HG03108 (cell line): ENCODE data around the gene IQSEC2.

Experiments used
- ATAC-seq: cut with Tn5 transposase; IDR thresholded peaks from one replicate; pipeline ENCODE4 v1.9.1; 2021; ENCODE audit warnings: moderate library complexity; ENCODE audit not compliant: unreplicated experiment

The IQSEC2 gene

DNA sequence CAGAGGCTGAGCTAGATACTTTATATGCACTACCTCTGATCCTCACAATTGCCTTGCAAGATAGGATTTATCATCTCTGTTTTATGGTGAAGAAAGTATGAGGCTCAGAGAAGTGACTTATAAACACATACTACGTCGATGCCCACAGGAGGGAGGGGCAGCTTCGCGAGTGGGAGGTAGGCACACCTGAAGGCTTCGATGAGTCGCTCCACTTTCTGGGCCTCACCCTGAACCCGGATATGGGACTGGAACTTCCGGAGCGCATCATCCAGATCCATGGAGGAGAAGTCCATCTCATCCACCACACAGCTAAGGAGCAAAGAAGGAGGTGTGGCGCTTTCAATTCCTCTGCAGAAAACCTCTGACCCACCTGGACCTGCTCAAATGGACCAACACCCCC lies 33.5 kb downstream of the IQSEC2 start:
- ATAC-seq: no peak

DNA sequence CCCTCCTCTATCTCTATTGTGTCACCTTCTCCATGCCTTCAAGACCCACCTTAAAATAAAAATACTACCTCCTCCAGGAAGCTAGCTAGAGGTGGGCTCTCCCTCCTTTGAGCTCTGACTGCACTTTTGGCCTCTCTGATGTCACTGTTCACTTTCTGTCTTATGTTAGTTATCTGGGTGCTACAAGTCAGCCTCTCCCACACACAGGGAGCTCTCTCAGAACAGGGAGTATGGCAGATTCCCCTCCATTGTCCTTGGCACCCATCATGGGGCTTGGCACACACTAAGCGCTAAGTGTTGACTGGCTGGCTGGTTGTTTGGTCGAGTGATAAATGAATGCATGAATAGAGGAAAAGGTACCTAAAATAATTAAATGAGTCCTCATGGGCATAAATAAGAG lies 35.2 kb downstream of the IQSEC2 start:
- no peak for ATAC-seq

DNA sequence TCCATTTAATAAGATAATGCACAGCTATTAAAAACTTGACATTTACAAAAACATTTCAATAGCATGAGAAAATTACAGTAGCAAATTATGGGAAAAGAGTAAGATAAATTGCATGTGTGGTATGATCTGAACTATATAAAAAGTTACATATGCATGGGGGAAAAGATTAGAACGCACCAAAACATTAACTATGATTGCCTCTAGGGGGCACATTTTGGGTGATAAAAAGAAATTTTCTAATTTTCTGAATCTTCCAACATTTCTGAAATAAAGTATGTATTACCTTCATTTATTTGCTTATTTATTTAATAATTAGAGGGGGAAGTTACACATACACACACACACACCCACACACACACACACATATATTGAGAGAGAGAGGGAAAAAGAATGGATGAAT lies 36.8 kb downstream of the IQSEC2 start:
- ATAC-seq: no peak

DNA sequence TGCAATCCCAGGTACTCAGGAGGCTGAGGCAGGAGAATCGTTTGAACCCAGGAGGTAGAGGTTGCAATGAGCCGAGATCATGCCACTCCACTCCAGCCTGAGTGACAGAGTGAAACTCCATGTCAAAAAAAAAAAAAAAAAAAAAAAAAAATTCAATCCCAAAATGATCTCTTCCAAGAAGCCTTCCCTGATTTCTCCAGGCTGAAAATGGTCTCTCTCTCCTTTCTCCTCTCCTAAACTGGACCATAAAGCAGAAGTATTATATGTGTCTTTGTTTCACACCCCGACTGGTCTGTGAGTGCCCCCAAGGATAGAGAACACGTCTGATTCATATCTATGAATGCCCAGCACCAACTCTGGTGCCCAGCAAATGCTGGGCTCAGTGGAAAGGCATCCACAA lies 39.1 kb downstream of the IQSEC2 start:
- no peak for ATAC-seq

DNA sequence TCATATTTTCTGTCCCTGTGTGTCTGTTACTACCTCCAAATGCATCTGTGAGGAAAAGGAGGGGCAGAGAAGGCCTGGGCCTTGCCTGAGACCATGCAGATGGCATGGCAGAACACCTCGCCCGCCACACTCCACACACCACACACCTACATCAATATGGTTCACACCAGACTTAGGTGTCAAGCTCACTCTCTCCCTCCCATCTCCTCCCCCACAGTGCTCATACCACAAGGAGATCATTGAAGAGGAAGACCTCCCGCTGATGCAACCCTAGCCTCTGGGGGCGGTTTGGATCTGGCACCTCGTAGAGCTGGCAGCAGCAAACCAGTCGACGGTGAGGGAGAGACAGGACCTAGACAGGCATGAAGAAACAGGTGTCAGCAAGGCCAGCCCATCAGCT lies 39.8 kb downstream of the IQSEC2 start:
- no peak for ATAC-seq

DNA sequence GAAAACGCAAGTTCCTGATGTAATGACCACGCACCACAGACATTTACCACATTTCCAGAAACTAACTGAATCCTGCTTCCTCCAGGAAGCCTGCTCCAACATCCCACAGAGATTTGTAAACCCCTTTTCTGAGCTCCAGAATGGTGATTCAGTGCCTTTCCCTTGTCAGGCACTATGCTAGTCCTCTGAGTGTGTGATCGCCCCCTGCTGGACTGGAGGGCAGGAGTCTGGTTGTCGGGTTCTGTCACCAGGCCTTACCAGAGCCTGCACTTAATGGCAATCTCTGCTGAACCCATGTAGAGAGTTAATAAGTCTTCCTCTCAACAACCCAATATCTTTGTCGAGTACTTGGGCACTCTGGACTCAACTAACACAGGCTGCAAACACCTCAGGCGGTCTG lies 41.9 kb downstream of the IQSEC2 start:
- no peak for ATAC-seq

DNA sequence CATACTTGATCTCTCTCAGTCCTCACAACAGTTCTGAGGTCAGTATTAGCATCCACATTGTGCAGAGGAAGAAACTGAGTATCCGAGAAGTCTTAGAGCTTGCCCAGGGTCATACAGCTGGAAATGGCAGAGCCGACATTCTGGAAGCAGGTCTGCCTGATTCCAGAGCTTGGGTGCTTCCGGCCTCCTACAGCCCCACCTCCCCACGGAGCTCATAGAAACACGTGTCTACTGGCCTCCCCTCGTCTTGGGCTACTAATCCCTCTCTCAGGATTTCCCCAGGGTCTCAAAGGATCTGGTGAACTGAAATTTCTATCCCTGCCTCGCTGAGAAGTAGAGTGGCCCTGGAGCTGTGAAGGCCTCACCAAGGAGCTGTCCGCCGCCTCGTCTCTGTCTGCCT lies 44.3 kb downstream of the IQSEC2 start:
- no peak for ATAC-seq

DNA sequence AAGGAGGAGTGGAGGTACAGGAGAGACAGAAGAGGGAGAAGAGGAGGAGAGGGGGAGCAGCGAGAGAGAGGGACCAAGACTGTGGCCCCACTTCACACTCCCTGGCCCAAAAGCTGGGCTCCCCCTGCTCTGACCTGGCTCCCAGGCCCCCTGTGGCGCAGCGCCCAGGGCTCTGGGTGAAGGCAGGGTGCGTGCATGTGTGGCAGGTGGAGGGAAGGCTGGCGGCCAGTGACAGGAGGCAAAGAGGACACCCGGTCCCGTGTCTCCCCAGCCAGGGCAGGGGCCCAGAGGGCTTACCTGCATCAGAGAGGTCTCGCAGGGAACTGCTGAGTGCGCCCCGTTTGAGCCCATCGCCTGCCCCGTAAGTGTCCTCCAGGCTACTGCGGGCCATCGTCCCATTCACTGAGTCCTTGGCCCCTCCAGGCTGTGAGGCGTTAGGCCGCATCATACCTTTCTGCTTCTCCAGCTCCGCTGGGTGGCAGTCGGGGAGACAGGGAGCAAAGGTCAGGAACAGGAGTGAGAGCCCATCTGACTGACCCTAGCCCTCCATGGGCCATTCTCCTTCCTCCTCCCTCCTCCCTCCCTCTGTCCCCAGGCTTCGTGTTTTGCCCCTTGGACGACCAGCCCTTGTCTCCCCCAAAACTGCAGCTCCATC lies 45.2 kb downstream of the IQSEC2 start:
- no peak for ATAC-seq

DNA sequence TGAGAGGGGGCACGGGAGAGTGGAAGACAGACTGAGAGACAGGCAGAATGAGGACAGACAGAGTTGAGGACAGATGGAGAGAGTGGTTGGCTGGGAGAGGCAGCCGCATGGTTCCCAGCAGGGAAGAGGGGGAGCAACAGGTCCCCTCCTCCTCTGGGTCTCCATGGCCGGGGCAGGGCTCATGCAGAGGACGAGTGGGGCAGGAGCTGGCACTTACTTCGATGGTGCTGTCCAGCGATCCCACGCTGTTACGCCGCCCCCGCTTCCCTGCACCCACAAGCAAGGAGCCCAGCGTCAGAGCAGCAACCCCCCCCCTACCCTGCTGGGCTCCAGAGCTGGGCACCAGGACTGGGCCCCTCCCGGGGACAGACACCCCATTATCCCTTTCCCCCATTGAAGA lies 45.8 kb downstream of the IQSEC2 start:
- no peak for ATAC-seq

DNA sequence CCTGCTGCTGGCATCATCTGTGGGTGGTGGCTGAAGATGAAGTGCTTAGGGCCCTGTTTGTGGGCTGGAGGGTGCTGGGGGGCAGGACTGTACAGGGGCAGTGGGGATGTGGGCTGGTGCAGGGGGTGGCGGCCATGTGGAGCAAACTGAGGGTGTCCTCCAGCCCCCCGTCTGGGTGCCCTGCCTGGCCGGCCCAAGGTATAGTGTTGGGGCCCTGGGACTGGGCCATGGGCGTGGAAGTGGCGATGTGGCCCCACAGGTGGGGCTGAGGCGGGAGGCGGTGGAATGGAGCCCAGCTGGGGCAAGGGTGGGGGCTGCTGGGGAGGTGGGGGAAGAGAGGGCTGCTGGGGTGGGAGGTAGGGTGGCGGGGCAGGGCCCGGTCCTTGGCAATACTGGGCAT lies 46.9 kb downstream of the IQSEC2 start:
- no peak for ATAC-seq

DNA sequence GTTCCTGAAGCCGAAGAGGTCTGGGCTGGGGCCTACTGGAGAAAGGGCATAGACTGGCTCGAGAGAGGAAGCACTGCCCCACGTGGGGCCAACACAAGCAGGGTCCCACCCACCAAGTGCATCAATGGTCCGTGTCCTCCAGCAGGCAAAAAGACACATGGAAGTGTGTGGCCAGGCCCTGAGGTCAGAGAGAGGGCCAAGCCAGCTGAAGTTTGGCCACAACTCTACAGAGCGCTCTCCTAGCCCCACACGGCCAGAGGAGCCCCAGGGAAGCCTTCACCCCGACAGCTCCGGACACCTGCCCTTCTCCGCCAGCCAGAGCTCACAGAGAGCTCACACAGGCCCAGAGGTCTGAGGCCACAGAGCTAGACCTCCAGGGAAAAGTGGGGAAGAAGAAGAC lies 47.8 kb downstream of the IQSEC2 start:
- ATAC-seq: no peak

DNA sequence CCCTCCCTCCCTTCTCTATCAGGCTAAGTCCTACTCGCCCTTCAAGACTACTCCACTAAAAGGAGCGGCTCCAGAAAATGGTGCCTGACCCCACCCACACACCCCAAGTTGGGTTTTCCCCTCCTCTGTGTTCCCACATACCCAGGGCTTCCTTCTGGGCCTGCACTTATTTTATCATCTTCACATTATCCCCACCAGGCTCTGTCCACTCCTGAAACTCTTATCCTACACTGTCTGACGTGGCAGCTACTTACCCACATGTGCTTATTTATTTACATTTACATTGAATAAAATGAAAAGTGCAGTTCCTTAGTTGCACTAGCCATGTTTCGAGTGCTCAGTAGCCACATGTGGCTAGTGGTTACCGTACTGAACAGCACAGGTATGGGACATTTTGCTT lies 51.3 kb downstream of the IQSEC2 start:
- no peak for ATAC-seq

DNA sequence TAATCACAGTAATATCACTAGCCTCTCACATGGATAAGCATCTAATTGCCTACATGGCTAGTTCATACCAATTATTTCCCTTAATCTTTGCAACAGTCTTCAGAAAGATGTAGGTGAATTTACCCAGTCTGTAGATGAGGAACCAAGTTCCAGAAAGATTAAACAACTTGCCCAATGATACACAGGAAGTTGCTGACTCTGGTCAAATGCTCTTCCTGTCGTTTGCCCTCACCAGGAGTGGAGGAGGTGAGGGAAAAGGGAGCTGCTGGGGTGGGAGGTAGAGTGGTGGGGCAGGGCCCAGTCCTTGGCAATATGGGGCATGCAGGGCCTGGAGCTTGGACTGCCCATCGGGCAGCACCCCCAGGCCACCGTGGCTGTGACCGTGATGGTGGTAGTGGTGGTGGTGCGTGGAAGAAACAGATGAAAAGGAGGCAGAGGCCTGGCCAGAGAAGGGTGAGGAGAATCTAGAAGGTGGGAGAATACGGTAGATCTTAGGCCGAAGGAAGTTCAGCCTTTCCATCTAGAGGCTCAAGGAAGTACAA lies 54.1 kb downstream of the IQSEC2 start:
- no peak for ATAC-seq

DNA sequence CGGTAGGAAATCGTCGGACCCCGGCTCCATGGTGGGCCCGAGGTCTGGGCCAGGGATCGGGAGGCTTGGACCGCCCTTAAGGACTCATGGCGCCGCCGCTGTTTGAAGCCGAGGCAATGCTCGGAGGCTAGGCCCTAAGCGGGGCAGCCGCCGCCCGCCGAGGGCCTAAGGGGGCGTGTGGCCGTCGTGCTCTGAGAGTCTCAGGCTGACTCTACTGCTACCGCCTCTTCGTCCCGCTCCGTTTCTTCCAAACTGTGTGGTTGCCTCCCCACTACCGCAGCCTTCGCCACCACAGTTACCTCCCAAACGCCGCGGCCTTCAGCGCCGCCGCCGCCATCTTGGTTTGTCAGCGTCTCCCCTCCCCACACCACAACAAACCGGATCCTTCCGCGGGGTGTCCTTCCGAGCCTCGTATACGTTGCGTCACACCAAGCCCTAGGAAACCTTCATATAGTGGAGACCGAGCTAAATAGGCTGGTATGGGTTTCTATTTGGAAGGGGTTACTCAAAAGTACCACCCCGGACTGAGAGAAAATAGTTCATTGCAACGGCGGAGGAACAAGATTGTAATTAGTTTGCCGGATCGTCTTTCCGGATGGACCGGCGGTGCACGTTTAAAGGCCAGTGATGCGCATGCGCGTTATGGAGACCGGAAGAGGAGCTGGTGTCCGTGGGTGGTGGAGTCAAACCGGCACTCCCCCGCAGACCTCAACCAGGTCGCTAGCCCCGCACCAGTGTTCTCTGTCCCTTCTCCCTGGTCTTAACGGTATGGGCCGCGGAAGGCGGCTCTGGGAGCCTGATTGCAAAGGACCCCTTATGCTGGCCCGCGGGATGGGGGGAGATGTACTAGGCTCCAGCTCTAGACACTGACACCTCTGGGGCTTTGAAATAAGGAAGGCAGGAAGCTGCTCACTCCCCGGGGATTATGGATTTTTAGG lies 56.3 kb downstream of the IQSEC2 start, which contains the start of gene KDM5C:
KDM5C (minus strand) TSS at position 348 of the 938 bp plus-strand sequence; CDS start at position 30, 318 bp downstream.
- ATAC-seq: peak; percentile 77

DNA sequence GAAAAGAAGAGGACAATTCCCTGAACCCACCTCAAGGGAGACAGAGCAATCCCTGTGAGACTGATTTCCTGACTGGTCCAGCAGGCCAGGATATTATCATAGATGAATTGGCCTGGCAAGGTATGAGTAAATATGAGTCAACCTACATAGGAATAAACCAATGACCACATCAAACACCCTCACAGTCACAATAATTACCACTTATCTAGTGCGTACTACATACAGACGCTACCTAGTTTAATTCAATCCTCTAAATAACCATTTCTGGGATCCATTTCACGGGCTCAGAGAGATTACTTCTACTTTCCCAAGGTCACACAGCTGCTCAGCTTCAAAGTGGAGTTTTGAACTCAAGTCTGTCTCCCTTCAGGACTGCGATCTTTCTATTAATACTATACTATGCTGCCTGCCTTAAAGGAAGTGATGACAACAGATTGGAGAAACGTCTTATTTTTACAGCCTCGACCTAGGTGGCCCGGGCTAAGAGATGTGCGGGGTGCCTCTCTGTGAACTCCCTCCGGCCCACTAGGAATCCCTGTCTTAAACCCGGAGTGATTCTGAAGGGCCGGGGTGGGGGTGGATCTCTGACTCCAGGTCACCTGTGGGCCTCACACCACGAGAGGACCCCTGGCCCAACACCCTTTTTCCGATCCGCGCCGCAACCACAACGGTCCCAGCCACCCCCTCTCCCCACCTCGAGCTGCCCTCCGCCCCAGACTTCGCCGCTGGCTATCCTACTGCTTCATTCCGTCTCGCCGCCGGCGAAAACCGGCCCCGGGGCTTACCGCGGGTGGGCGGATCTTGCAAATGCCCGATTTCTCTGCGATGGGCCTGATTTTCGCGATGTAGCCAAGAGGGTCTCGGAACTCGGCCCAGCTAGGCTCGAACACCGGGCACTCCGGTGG lies 57.2 kb downstream of the IQSEC2 start:
- ATAC-seq: no peak

DNA sequence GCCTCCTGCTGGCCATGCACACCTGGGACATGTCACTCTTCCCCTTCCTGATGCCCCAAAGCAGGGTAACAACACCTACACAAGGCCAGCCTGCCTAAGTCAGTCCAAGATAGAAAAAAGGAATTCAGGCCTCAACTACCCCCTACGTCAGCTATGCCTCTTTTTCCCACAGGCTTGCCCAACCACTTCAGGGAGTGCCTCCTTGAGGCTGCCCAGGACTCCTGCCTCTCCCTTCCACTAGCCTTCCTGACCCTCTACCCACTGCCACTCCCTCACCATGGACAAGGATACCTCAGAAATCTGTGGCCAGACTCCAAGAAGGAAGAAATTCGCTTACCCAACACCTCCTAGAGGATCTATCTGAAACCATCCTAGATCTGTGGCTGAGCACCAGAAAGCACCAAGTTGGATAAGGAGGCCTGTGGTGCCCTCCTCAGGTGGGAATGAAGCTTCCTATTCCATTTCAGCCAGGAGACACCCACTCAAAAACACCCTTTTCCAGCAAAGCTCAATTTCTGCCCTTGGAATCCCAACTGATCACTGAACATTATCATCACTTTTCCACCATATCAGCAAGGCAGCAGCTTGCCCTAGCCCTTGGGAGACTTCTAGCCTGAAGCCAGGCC lies 58.2 kb downstream of the IQSEC2 start:
- no peak for ATAC-seq
